Measurements from ENCODE around the gene IER2. TPM values are rescaled to one million over a fixed set of nuclear protein-coding genes. Genes with fewer than 3 reads are reported as not detected.

IER2 gene
- total RNA-seq, 1 experiment from 2014 or later, result 247 TPM

- TF ChIP-seq, protein P1, sequence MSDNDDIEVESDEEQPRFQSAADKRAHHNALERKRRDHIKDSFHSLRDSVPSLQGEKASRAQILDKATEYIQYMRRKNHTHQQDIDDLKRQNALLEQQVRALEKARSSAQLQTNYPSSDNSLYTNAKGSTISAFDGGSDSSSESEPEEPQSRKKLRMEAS (IDR thresholded peaks at IDR 0.05), result no peak
- TF ChIP-seq RAD21 (IDR thresholded peaks at IDR 0.05; ENCODE audit: low read depth) (no peak), POLR2A (IDR thresholded peaks at IDR 0.05; ENCODE audit: borderline replicate concordance, extremely low read depth, insufficient read depth, insufficient read length) (no peak), JUND (IDR thresholded peaks at IDR 0.05) (no peak), ZNF274 (IDR thresholded peaks at IDR 0.05; ENCODE audit: low read depth, low read length) (no peak)
These were observed 28.5 kb upstream of the IER2 start (continued) for GRCh38 chr19:13121551-13122274.

DNA sequence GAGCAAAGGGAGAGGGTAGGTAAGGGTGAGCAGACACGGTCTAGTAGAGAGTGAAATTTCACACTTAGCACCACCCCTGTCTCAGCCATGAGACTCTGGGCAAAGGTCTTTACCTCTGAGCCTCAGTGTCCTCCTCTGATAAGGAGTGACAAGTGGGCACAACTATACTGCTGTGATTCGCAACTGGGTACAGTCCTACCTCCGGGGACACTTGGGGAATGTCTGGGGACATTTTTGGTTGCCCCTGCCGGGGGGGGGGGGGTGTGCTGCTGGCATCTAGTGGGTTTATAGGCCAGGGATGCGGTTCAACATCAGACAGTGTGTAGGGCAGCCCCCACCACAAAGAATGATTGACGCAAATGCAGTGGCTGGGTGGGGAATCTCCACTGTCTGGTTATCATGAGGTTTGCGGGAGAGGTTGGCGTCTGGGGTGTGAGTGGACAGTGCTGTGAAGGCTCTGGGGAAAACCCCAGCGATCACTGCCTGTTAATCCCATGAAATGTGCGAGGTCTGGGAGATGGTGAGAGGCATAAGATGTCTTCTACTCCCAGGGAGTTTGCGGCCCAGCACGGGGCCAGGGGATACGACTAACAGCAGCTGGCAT lies 27.8 kb upstream of the IER2 start:
- Histone ChIP-seq H3K4me3 (replicated peaks in 1 of 2; ENCODE audit: low read depth in 1 of 2, low read length in 2 of 2) (no peak overlapping the region), H3K4me1 (ENCODE audit: control insufficient read depth in 1 of 2, insufficient read depth in 2 of 2, low read length in 2 of 2) (peaks cover 12 to 37% of the 10 kb centered on the region in 2 experiments; a peak in 3 of 4 replicates), H3K9me2 (ENCODE audit: insufficient read depth) (no peaks in the 10 kb centered on the region), H4K20me1 (ENCODE audit: insufficient read depth) (peaks cover 24% of the 10 kb centered on the region; the same call in 1 of the 2 replicates), H3K79me2 (ENCODE audit: insufficient read depth, low read length) (peaks cover 91% of the 10 kb centered on the region), H3K36me3 (ENCODE audit: control insufficient read depth in 1 of 2, insufficient read depth in 2 of 2, low read length in 2 of 2) (peaks cover 9 to 31% of the 10 kb centered on the region in 2 experiments; a peak in 3 of 4 replicates), H3K27ac (ENCODE audit: low read depth, low read length) (no peak overlapping the region), H3K4me2 (ENCODE audit: low read length) (no peak overlapping the region), H3K27me3 (ENCODE audit: insufficient read depth, low read length) (no peaks in the 10 kb centered on the region), H3K9me3 (ENCODE audit: control insufficient read depth in 1 of 2, insufficient read depth in 1 of 2, low read depth in 1 of 2, low read length in 2 of 2) (no peaks in the 10 kb centered on the region), H2AFZ (ENCODE audit: low read depth, low read length, poor library complexity, severe bottlenecking) (no peak overlapping the region), H3K9ac (ENCODE audit: low read length) (no peak overlapping the region)
- POLR2A ChIA-PET, result no interaction called here
- intact Hi-C loops (cut with micrococcal nuclease), result no loop called here
- DNase-seq (ENCODE audit: low read depth, low spot score) (no peak), ATAC-seq (no peak)
- no peak for TF ChIP-seq RAD21 (IDR thresholded peaks at IDR 0.05; ENCODE audit: low read depth)
- no peak for TF ChIP-seq POLR2A (IDR thresholded peaks at IDR 0.05; ENCODE audit: borderline replicate concordance, extremely low read depth, insufficient read depth, insufficient read length)
- TF ChIP-seq YY1 (IDR thresholded peaks at IDR 0.05; ENCODE audit: extremely low read depth, insufficient replicate concordance, low read depth, low read length), result no peak
- TF ChIP-seq JUND (IDR thresholded peaks at IDR 0.05), result no peak
- no peak for TF ChIP-seq POLR2AphosphoS5 (IDR thresholded peaks at IDR 0.05; ENCODE audit: low read depth, low read length)
- RAD21 ChIA-PET (ENCODE audit: low non-redundant PET in 1 of 2, low total read pairs in 2 of 2, uncharacterized antibody in 2 of 2, unreplicated experiment in 2 of 2), result no interaction called here
- BruUV-seq (replicated peaks), result no TSS peak
- CTCF ChIA-PET, result no interaction called here

Measured in HCT116 (cell line).